ENCODE data around the gene AGTPBP1.

DNA sequence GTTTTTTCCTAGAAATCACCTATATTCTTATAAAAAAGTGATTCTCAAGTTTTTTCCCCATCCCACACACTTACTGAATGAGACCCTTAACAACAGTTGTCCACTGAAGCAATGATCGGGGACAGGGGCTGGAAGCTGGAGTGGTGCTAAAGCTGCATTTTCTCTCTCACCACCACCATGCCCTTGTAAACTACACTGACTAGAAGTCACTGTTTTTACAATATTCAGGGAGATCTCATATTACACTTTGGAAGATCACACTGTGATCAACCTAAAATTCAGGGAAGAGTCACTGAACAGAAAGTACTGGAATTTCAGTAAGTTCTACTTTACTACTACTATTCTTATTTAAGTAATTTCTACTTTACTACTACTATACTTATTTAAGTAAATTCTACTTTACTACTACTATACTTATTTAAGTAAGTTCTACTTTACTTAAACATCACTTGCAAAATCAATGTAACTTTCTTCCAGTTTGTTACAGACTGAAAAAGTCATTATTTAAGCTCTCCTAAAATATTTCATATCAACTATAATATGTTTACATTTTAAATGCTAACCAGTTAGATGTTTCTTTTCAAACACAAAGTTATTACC is 164.3 kb downstream of the AGTPBP1 start:
- TF ChIP-seq, protein P1, sequence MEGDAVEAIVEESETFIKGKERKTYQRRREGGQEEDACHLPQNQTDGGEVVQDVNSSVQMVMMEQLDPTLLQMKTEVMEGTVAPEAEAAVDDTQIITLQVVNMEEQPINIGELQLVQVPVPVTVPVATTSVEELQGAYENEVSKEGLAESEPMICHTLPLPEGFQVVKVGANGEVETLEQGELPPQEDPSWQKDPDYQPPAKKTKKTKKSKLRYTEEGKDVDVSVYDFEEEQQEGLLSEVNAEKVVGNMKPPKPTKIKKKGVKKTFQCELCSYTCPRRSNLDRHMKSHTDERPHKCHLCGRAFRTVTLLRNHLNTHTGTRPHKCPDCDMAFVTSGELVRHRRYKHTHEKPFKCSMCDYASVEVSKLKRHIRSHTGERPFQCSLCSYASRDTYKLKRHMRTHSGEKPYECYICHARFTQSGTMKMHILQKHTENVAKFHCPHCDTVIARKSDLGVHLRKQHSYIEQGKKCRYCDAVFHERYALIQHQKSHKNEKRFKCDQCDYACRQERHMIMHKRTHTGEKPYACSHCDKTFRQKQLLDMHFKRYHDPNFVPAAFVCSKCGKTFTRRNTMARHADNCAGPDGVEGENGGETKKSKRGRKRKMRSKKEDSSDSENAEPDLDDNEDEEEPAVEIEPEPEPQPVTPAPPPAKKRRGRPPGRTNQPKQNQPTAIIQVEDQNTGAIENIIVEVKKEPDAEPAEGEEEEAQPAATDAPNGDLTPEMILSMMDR (IDR thresholded peaks at IDR 0.05), result no peak
- TF ChIP-seq POLR2A (IDR thresholded peaks at IDR 0.05), result no peak
